ENCODE data around the gene PIK3R3.

PIK3R3 gene

GRCh38 chr1:46132529-46133180 is at the start of gene PIK3R3:
Gene PIK3R3 (minus strand): TSS chr1:46132629. CDS start chr1:46131952, 677 bp downstream.
- peak; percentile 86 to 99 (median 97) for DNase-seq

- DNase-seq, result no peak
Observed at GRCh38 chr1:46181343-46182260, 49.2 kb upstream of the PIK3R3 start.

- peak in 18 of 51 donors; percentile 6 to 57 (median 28) for DNase-seq
Observed at GRCh38 chr1:46180082-46180616, 47.7 kb upstream of the PIK3R3 start.

GRCh38 chr1:46179138-46180081 is 47.0 kb upstream of the PIK3R3 start:
- peak in 46 of 51 donors; percentile 14 to 88 (median 54) for DNase-seq

- DNase-seq, result no peak
Observed at GRCh38 chr1:46176211-46176865, 43.9 kb upstream of the PIK3R3 start, which contains the start of gene P3R3URF. Gene P3R3URF (minus strand): TSS chr1:46176488. CDS start chr1:46176471, 17 bp downstream.

GRCh38 chr1:46175243-46175642 is 42.8 kb upstream of the PIK3R3 start:
- DNase-seq, result no peak

- DNase-seq, result peak in 1 of 51 donors; percentile 10
Observed at GRCh38 chr1:46174448-46175231, 42.2 kb upstream of the PIK3R3 start, which contains the start of gene TSPAN1. Gene TSPAN1 (plus strand): TSS chr1:46175087. CDS start chr1:46181108, 6,021 bp downstream.

GRCh38 chr1:46173361-46173856 is 41.0 kb upstream of the PIK3R3 start:
- peak in 5 of 51 donors; percentile 9 to 46 (median 25) for DNase-seq

GRCh38 chr1:46172321-46172720 is 39.9 kb upstream of the PIK3R3 start:
- DNase-seq, result no peak

GRCh38 chr1:46171871-46172270 is 39.4 kb upstream of the PIK3R3 start:
- no peak for DNase-seq

- DNase-seq, result no peak
Observed at GRCh38 chr1:46171351-46171750, 38.9 kb upstream of the PIK3R3 start.

GRCh38 chr1:46169811-46170454 is 37.5 kb upstream of the PIK3R3 start:
- DNase-seq, result no peak

GRCh38 chr1:46168477-46168876 is 36.0 kb upstream of the PIK3R3 start:
- no peak for DNase-seq

- DNase-seq, result peak in 8 of 51 donors; percentile 14 to 44 (median 24)
Observed at GRCh38 chr1:46166521-46167462, 34.4 kb upstream of the PIK3R3 start.

- no peak for DNase-seq
Observed at GRCh38 chr1:46160212-46160611, 27.8 kb upstream of the PIK3R3 start.

- DNase-seq, result no peak
Observed at GRCh38 chr1:46159516-46159915, 27.1 kb upstream of the PIK3R3 start.
